Stimulated activated CD8-positive, alpha-beta memory T cell treated with anti-CD3 and anti-CD28 coated beads, Interleukin-4, amount 100 ng/mL, for 4 hours (primary cell): Measurements from ENCODE around the gene RRAS.

ENCODE experiments used
- DNase-seq, 2 donors: peaks; one replicate each; pipeline ENCODE4 v3.0.0-alpha.2; 2020; ENCODE audit warnings: low read depth in 2 of 2, low spot score in 1 of 2

The RRAS gene

GRCh38 chr19:49596407-49596806 is 43.5 kb downstream of the RRAS start:
- DNase-seq = no peak

- DNase-seq = no peak
Observed at GRCh38 chr19:49595819-49596404, 44.0 kb downstream of the RRAS start.

- no peak for DNase-seq
Observed at GRCh38 chr19:49594993-49595818, 44.7 kb downstream of the RRAS start.

GRCh38 chr19:49594157-49594992 is 45.6 kb downstream of the RRAS start:
- DNase-seq = no peak

GRCh38 chr19:49593233-49594113 is 46.5 kb downstream of the RRAS start:
- DNase-seq = peak; percentile 84 to 88

GRCh38 chr19:49592486-49593232 is 47.3 kb downstream of the RRAS start:
- DNase-seq = no peak

- no peak for DNase-seq
Observed at GRCh38 chr19:49591731-49592485, 48.0 kb downstream of the RRAS start.

- peak in 1 of 2 donors; percentile 61 for DNase-seq
Observed at GRCh38 chr19:49590971-49591730, 48.8 kb downstream of the RRAS start, which contains the start of gene PRR12. TSS of gene PRR12 (plus strand) at chr19:49591182. CDS start at chr19:49591655, 473 bp downstream.

- peak; percentile 84 to 89 for DNase-seq
Observed at GRCh38 chr19:49590071-49590970, 49.6 kb downstream of the RRAS start.

- DNase-seq = no peak
Observed at GRCh38 chr19:49589502-49589905, 50.4 kb downstream of the RRAS start.

- DNase-seq = no peak
Observed at GRCh38 chr19:49588365-49589122, 51.4 kb downstream of the RRAS start.

GRCh38 chr19:49587227-49587626 is 52.7 kb downstream of the RRAS start:
- no peak for DNase-seq
